BLaER1 treated with 17β-estradiol and CSF1 and Interleukin-3, amounts not matched to agents 10 nM and 100 nM (cell line): Measurements from ENCODE around the gene ORM2.
"Not testable (repeated sequence)": the region's sequence is repeated elsewhere in the genome, so short reads cannot be mapped to it uniquely, and the experiment has no call there.

ENCODE experiments used
- H3K27ac ChIP-seq, 11 experiments: shearing (Covaris generic); formaldehyde crosslinking; 2 replicates each; pipeline ENCODE4 v1.8.1; 2022
- H3K27me3 ChIP-seq, 11 experiments: shearing (Covaris generic); formaldehyde crosslinking; 2 replicates each; pipeline ENCODE4 v1.8.1; 2022
- H3K36me3 ChIP-seq, 11 experiments: shearing (Covaris generic); formaldehyde crosslinking; 2 replicates each; pipeline ENCODE4 v1.8.1; 2022
- H3K4me1 ChIP-seq, 10 experiments: shearing (Covaris generic); formaldehyde crosslinking; 2 replicates each; pipeline ENCODE4 v1.8.1; 2022
- H3K4me2 ChIP-seq, 11 experiments: shearing (Covaris generic); formaldehyde crosslinking; 2 replicates each; pipeline ENCODE4 v1.8.1; 2022
- H3K4me3 ChIP-seq, 10 experiments: shearing (Covaris generic); formaldehyde crosslinking; 2 replicates each; pipeline ENCODE4 v1.8.1; 2022
- H3K9ac ChIP-seq, 11 experiments: shearing (Covaris generic); formaldehyde crosslinking; 2 replicates each; pipeline ENCODE4 v1.8.1; 2022
- H3K9me3 ChIP-seq, 11 experiments: shearing (Covaris generic); formaldehyde crosslinking; replicated peaks in 1 of 11; 2 replicates each; pipeline ENCODE4 v1.8.1; 2022
- H4K20me1 ChIP-seq, 11 experiments: shearing (Covaris generic); formaldehyde crosslinking; 2 replicates each; pipeline ENCODE4 v1.8.1; 2022
- Cebpa-rat ChIP-seq, 11 experiments: shearing (Covaris generic); IDR thresholded peaks; 2 replicates each; pipeline ENCODE4 v1.8.1; 2022

The ORM2 gene

DNA sequence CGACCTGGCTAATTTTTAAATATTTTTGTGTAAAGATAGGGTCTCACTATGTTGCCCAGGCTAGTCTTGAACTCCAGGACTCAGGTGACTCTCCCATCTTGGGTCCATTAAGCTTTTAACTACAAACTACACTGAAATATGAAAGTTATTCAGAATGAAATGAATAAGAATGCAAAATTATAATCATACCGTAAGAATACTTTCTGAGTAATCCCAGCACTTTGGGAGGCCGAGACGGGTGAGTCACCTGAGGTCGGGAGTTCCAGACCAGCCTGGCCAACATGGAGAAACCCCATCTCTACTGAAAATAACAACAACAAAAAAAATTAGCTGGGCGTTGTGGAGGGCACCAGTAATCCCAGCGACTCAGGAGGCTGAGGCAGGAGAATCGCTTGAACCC, 7.9 kb upstream of the ORM2 start:
- Histone ChIP-seq H4K20me1 (no peaks in the 10 kb centered on the region), H3K36me3 (no peaks in the 10 kb centered on the region), H3K27me3 (no peaks in the 10 kb centered on the region), H3K27ac (no peak overlapping the region), H3K9me3 (no peaks in the 10 kb centered on the region), H3K4me2 (no peak overlapping the region), H3K9ac (no peak overlapping the region), H3K4me1 (peaks cover 9 to 17% (median 14%) of the 10 kb centered on the region in 10 experiments), H3K4me3 (no peak overlapping the region)
- TF ChIP-seq Cebpa-rat (IDR thresholded peaks at IDR 0.05): no peak

DNA sequence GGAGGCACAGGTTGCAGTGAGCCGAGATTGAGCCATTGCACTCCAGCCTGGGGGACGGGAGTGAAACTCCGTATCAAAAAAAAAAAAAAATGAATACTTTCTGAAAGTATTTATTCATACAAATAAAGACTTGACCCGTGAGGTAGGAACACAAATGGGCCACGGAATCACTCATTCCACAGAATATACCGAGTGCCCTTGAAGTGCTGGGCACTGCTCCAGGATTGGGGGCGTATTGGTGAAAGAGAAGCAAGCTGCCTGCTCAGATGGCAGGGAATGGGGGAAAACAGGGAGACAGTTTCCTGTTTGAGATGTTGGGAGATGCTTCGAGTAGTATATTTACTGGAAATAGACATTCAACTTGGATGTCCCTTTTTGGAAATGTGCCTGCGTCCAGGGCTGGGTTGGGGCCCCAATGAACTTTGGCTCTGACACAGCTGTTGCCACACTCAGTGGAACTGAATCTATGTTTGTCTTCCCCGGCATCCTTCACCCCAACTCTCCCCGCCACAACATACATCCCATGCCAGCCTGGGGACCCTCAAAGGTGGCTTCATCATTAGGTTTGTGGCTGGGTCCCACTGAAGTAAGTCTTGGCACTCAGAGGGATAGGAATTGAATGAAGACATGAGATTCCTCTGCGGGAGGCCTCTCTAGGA, 7.4 kb upstream of the ORM2 start:
- not testable (repeated sequence) for H3K36me3 ChIP-seq, H3K4me2 ChIP-seq, H3K9ac ChIP-seq, H3K9me3 ChIP-seq, H4K20me1 ChIP-seq, H3K4me3 ChIP-seq, H3K27me3 ChIP-seq, H3K27ac ChIP-seq
- H3K4me1 ChIP-seq: peaks cover 9 to 13% (median 11%) of the 10 kb centered on the region in 10 experiments; a peak in 17 of 20 replicates

DNA sequence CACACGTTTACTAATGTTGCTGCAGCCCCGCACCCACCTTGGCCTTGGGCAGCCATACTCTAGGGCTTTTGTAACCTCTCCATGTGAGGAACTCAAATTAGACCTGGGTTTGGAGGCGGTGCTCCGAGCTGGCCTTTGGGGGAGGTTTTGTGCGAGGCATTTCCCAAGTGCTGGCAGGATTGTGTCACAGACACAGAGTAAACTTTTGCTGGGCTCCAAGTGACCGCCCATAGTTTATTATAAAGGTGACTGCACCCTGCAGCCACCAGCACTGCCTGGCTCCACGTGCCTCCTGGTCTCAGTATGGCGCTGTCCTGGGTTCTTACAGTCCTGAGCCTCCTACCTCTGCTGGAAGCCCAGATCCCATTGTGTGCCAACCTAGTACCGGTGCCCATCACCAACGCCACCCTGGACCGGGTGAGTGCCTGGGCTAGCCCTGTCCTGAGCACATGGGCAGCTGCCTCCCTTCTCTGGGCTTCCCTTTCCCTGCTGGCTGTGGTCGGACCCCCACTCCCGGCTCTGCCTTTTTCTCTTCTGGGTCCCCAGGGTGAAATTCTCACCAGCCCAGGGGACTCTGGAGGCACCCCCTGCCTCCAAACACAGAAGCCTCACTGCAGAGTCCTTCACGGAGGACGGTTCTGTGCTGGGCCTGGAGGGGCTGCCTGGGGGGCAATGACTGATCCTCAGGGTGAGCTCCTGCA, 6.7 kb upstream of the ORM2 start, which contains the start of gene ORM1:
TSS of gene ORM1 (plus strand) at position 268 of the 701 bp plus-strand sequence. CDS start at position 304, 36 bp downstream.
- H4K20me1 ChIP-seq, H3K36me3 ChIP-seq, H3K27me3 ChIP-seq, H3K9ac ChIP-seq, H3K4me3 ChIP-seq, H3K4me2 ChIP-seq, H3K27ac ChIP-seq, H3K9me3 ChIP-seq, H3K4me1 ChIP-seq: not testable (repeated sequence)

DNA sequence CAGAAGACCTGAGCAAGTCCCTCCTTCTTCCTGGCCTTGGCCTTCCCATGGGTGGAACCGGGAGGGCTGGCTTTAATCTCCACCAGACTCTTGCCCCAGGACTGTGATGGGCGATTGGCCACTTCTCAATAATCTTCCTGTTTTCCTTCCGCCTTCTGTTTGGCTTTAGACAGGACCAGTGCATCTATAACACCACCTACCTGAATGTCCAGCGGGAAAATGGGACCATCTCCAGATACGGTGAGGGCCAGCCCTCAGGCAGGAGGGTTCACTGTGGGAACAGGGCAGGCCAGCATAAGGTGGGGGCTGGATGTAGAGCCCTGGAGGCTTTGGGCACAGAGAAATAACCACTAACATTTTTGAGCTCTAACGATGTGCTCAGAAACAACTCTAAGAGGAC, 5.8 kb upstream of the ORM2 start:
- H3K27ac ChIP-seq, H3K4me2 ChIP-seq, H3K4me1 ChIP-seq, H4K20me1 ChIP-seq, H3K9me3 ChIP-seq, H3K36me3 ChIP-seq, H3K9ac ChIP-seq, H3K27me3 ChIP-seq, H3K4me3 ChIP-seq: not testable (repeated sequence)

DNA sequence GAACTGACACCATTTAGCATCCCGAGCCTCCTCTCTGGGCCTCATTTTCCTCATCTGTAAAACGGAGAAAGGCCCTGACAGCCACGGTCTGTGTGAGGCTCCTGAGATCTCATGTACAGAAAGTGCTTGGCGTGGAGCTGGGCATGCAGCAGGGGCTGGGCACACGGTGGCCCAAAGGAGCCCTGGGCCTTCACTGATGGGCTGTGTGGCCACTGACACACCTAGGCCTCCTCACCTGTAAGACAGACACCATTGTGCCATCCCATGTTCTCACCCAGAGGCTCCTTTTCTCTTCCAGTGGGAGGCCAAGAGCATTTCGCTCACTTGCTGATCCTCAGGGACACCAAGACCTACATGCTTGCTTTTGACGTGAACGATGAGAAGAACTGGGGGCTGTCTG, 5.2 kb upstream of the ORM2 start:
- peaks cover 0 to 8% (median 0%) of the 10 kb centered on the region in 11 experiments; a peak in 3 of 22 replicates for H3K9me3 ChIP-seq
- no peaks in the 10 kb centered on the region for H3K27me3 ChIP-seq
- H3K4me1 ChIP-seq: 0 out of 20 replicates have a peak, but pooled peaks cover 0 to 5% (median 0%) of the 10 kb centered on the region in 10 experiments
- no peaks in the 10 kb centered on the region for H3K36me3 ChIP-seq
- no peak for TF ChIP-seq Cebpa-rat (IDR thresholded peaks at IDR 0.05)
- H4K20me1 ChIP-seq: no peaks in the 10 kb centered on the region
- no peak overlapping the region for H3K4me3 ChIP-seq
- H3K9ac ChIP-seq: no peak overlapping the region
- H3K4me2 ChIP-seq: no peak overlapping the region
- H3K27ac ChIP-seq: no peak overlapping the region

DNA sequence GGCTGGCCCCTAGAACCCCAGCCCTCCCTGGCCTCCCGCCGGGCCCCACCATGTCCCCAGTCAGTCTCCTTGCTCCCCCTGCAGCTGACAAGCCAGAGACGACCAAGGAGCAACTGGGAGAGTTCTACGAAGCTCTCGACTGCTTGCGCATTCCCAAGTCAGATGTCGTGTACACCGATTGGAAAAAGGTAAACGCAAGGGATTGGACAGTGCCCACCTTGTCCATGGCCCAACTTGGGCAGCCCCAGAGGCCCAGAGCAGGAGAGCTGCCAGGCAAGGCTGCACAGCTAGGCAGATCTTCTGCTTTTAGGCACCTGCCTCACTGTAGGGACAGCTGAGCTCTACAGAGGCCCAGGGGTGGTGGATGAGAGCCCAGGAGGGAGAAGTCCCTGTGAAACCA, 4.7 kb upstream of the ORM2 start:
- not testable (repeated sequence) for H3K27me3 ChIP-seq, H3K9ac ChIP-seq, H3K27ac ChIP-seq, H3K4me1 ChIP-seq, H3K36me3 ChIP-seq, H3K4me2 ChIP-seq, H4K20me1 ChIP-seq, H3K4me3 ChIP-seq, H3K9me3 ChIP-seq

DNA sequence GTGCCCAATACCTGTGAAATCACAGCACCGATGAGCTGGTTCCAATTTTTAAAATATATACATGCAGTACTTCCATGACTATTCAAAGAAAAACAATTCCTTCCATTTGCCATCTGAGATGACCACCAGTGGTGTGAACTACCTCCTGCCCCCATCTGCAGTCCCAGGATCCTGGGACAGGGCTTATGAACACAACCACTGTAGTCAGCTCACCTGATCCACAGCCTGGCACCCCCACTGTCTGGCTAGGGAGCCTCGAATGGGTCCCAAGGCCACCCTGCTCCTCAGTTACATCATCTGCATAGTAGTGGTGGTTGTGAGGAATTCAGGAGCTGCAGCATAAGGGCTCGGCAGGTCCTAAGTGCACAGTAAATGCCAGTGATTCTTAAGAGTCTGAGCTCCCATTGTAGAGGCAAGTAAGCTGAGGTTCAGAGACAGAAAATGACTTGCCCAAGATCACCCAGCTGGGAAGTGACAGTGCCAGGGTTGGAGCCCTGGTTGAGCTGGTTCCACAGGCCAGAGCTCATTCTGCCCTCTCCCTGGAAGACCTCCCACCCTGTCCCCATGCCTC, 3.9 kb upstream of the ORM2 start:
- not testable (repeated sequence) for H3K27ac ChIP-seq, H3K27me3 ChIP-seq, H3K4me3 ChIP-seq, H3K4me1 ChIP-seq, H3K9ac ChIP-seq, H4K20me1 ChIP-seq, H3K4me2 ChIP-seq, H3K9me3 ChIP-seq, H3K36me3 ChIP-seq

DNA sequence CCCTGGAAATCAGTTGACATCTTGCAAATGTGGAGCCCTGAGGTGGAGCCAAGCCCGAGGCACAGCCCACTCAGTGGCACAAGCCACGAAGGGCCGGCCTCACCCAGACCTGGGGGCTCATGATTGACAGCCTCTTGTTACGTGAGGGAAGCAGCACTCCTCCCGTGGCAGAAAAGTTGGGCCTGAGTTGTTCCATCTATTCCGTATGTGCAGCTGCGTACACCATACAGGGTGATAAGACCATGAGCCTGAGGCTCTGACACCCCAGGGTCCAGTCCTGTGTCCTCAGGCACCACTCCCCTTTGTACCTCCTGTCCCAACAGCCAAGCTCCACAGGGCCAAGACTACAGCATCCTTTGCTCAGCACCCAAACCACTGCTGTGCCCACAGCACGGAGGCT, 1.9 kb upstream of the ORM2 start:
- no peak overlapping the region for H3K4me2 ChIP-seq
- no peak for TF ChIP-seq Cebpa-rat (IDR thresholded peaks at IDR 0.05)
- no peak overlapping the region for H3K27ac ChIP-seq
- 0 out of 20 replicates have a peak, but pooled peaks cover 0 to 5% (median 0%) of the 10 kb centered on the region in 10 experiments for H3K4me1 ChIP-seq
- H4K20me1 ChIP-seq: peaks cover 0 to 4% (median 0%) of the 10 kb centered on the region in 11 experiments; a peak in 3 of 22 replicates
- H3K4me3 ChIP-seq: no peak overlapping the region
- no peak overlapping the region for H3K9ac ChIP-seq
- H3K36me3 ChIP-seq: no peaks in the 10 kb centered on the region
- H3K9me3 ChIP-seq: peaks cover 0 to 8% (median 0%) of the 10 kb centered on the region in 11 experiments; a peak in 3 of 22 replicates
- H3K27me3 ChIP-seq: no peaks in the 10 kb centered on the region

DNA sequence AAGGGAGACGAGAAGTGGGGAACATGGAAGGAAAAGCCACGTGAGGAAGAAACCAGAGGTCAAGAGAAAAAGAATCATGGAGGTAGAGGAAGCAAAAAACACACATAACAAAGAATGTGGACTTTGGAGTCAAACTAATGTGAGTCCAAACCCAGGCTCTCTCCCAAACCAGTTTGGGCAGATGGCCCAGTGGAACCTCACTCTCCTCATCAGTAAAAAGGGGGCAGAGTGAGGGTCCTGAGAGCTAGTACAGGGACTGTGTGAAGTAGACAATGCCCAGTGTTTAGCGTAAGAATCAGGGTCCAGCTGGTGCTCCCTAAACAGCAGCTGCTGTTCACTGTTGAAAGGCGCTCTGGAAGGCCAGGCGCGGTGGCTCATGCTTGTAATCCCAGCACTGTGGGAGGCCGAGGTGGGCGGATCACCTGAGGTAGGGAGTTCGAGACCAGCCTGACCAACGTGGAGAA, 1.3 kb upstream of the ORM2 start:
- H3K9ac ChIP-seq, H4K20me1 ChIP-seq, H3K9me3 ChIP-seq, H3K4me3 ChIP-seq, H3K36me3 ChIP-seq, H3K27ac ChIP-seq, H3K27me3 ChIP-seq, H3K4me1 ChIP-seq, H3K4me2 ChIP-seq: not testable (repeated sequence)

DNA sequence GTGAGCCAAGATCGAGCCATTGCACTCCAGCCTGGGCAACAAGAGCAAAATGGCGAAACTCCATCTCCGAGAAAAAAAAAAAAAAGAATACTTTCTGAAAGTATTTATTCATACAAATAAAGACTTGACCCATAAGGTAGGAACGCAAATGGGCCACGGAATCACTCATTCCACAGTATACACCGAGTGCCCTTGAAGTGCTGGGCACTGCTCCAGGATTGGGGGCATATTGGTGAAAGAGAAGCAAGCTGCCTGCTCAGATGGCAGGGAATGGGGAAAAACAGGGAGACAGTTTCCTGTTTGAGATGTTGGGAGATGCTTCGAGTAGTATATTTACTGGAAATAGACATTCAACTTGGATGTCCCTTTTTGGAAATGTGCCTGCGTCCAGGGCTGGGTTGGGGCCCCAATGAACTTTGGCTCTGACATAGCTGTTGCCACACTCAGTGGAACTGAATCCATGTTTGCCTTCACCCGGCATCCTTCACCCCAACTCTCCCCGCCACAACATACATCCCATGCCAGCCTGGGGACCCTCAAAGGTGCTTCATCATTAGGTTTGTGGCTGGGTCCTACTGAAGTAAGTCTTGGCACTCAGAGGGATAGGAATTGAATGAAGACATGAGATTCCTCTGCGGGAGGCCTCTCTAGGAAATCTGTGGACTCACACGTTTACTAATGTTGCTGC, 588 bp upstream of the ORM2 start:
- H3K4me2 ChIP-seq, H3K4me3 ChIP-seq, H3K36me3 ChIP-seq, H3K4me1 ChIP-seq, H4K20me1 ChIP-seq, H3K27me3 ChIP-seq, H3K9ac ChIP-seq, H3K27ac ChIP-seq, H3K9me3 ChIP-seq: not testable (repeated sequence)
